TTC549 (cell line): ENCODE measurements around the gene ZDHHC14.
"Not testable (repeated sequence)": the region's sequence is repeated elsewhere in the genome, so short reads cannot be mapped to it uniquely, and the experiment has no call there.

Experiments used
- FAIRE-seq: peaks from 2 replicates; lab custom pipeline; 2012; peaks lifted over from hg19 to GRCh38; lab: Jason Lieb, UNC

The ZDHHC14 gene

DNA sequence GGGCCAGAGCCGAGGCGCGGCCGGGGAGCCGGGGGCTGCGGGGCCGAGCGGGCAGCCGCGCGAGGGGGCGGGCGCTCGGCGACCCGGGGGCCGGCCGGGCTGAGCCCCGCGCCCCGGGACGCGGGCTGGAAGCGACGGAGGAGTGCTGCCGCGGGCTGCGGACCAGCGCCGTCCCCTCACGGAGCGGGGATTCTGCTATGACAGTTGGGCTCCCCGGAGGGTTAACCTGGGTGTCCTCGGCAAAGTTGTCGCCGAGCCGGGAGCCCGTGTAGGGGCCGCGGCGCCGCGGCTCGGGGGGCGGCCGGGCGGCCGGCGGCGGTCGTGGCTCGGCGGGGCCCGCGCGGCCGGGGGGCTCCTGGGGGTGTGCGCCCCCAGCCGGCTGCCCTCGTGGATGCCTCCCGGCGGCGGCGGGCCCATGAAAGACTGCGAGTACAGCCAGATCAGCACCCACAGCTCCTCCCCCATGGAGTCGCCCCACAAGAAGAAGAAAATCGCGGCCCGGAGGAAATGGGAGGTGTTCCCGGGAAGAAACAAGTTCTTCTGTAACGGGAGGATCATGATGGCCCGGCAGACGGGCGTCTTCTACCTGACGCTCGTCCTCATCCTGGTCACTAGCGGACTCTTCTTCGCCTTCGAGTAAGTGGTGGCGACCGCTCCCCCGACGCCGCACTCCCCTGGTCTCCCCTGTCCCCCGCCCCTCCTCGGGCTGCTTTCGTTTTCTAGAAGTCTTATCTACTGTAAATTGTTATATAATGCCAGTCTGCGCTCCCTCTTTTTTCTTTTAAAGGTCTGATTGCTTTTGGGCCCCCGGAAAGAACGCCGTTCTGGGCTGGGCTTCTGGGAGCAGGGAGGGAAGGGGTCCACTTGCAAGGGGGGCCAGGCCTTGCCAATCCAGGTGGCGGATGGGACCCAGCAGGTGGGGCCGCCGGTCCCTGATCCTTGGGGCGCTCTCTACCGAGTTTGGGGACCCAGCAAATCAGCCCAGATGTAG is 936 bp downstream of the ZDHHC14 start:
- no peak for FAIRE-seq

DNA sequence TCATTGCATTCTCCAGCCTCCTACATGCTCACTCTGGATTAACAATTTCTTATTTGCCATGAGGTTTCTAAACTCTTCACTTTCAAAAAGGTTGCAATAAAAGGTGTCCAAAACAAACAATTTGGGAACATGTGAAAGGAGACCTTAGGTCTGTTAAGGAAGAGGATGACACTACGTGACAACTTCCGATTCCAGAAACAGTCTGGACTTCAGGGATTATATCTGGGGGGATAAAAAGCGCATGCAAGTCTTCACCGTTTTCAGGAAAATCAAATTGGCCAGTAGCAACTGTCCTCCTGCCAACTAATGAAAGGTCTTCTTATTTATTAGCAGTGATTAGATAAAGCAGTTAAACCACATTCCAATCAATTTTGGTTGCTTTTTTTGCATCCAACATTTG is 1.8 kb downstream of the ZDHHC14 start:
- FAIRE-seq: no peak

DNA sequence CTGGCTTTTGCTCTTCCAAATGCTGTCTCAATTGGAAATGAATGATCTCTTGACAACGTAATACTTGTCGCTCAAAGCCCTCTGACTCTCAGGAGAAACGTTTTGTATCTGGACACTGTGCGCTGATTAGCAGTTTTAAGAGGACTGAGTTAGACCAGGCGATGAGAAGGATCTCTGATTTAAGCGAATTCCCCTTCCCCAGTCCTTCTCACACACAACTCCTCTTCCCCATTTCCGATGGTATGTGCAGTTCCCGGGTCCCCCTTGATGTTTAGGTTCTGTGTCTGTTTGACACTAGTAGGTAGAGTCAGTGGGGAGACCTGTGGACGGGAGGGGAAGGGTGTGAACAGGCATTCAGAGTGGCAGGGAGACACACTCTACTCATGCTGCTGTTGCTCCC is 2.5 kb downstream of the ZDHHC14 start:
- FAIRE-seq: no peak

DNA sequence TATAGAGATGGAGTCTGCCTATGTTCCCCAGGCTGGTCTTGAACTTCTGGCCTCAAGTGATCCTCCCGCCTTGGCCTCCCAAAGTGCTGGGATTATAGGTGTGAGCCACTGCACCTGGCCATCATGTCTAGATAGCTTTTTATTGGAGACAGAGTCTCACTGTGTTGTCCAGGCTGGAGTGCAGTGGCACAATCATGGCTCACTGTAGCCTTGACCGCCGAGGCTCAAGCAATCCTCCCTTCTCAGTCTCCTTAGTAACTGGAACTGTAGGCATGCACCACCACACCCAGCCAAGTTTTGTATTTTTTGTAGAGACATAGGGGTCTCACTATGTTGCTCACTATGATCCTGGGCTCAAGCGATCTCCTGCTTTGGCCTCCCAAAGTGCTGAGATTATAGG is 4.0 kb downstream of the ZDHHC14 start:
- FAIRE-seq: not testable (repeated sequence)

DNA sequence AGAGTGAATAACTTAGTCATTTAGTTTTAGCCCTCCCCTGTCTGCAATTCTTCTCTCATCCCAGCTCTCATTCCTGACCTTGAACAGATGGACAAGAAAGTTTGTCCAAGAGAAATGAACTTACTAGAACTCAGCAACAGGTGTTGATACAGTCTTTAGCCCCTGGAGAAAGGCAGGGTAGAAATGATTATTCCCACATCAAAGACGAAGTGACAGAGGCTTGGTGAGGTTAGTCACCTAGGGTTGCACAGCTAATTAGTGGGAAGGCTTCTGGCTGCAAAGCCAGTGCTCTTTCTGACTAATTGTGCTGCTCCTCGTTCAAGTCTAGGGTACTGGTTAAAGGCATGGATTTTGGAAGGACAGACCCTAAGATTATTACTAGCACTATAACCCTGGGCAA is 4.5 kb downstream of the ZDHHC14 start:
- FAIRE-seq: no peak

DNA sequence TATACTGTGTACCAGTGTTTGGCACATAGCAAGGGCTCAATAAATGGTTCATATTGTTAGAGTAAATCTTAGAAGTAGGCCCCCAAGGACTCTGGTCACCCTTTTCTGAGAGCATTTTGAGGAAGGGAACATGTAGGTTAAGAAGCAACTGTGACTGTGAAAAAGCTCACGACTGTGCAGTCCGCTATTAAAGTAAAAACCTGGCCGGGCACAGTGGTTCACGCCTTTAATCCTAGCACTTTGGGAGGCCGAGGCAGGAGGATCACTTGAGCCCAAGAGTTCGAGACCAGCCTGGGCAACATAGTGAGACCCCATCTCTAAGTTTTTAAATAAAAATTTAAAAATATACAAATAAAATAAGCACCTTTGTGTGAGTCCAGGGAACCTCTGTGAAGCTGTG is 5.0 kb downstream of the ZDHHC14 start:
- no peak for FAIRE-seq

DNA sequence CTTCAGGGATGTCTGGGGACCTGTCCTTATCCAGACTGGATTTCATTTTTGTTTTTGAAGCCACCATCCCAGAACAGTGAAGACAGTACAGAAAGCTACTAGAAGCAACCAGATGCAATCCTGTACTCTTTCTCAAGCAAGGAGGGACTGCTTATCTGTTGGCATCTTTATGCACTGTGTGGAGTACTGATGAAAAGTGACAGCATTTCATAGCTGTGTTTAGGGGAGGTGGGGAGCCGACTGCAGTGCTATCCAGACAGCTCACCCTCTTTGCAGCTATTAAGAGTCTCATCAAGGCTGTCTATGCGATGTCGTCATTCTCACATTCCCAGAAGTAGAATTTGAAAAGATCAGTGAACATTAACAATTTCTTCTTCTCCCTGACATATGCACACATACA is 5.5 kb downstream of the ZDHHC14 start:
- FAIRE-seq: no peak

DNA sequence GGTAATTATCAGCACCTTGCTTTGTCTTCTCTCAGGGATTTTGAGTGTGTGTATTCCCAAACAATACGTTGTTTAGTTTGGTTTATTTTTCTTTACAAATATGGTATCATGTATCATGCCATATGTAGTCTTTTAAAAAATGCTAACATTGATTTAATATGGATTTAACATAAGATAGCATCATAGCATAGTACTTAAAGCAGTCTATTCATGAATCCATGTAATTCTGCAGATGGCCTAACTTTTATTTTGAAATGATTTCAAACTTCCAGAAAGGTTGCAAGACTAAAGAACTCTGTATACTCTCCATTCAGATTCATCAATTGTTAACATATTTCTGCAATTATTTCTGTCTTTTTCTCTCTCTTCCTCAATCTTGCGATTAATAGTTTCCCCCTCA is 7.9 kb downstream of the ZDHHC14 start:
- FAIRE-seq: no peak

DNA sequence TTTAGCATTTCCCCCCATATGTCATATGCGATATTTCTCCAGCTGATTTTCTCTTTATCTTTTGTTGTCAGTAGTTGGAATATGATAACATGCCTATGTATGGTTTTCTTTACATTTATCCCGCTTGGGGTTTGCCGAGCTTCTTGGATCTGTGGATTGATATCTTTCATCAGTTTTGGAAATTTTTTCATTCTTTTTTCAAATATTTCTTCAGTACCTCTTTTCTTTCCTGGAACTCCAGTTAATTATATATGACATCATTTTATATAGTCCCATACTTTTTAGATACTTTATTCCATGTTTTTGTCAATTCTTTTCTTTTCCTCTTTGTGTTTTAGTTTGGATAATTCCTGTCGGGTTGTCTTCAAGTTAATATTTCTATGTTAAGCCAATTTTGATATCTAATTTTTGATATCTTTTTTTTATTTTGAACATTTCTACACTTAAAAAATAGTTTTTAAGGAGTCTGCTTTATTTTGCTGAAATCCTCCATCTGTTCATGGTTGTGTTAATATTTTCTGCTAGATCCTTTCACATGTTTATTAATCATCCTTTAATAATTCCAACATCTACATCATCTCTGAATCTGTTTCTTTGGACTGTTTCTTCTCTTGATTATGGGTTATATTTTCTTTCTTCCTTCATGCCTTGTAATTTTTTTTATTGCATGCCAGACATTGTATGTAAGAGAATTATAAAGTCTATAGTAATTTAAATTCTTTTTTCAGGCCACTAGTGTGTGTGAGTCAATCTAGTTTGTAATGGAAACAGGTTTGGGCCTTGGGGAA is 9.5 kb downstream of the ZDHHC14 start:
- FAIRE-seq: peak; percentile 31

DNA sequence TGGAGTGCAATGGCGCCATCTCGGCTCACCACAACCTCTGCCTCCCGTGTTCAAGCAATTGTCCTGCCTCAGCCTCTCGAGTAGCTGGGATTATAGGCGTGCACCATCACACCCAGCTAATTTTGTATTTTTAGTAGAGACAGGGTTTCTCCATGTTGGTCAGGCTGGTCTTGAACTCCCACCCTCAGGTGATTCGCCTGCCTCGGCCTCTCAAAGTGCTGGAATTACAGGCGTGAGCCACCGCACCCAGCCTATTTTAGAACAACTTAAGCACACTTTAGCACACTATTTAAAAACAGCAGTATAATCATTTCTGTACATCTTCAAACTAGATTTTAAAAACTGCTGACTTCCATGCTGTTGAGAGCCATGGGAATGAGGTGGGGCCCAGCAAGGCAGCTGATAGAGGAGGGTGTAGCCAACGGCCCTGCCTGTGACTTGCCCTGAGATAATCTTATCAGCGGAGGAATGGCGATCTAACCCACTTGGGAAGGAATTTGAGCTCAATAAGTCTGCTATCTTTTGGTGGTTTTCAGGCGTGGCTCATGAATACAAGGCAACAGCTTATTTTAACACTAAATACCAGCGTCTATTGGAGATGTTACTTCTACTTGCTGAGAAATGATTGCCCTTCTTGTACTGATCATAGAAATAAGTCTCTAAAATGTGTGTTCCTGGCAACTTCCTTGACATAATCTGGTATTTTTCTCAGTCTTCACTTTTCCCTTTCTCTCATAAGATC is 12.1 kb downstream of the ZDHHC14 start:
- FAIRE-seq: no peak

DNA sequence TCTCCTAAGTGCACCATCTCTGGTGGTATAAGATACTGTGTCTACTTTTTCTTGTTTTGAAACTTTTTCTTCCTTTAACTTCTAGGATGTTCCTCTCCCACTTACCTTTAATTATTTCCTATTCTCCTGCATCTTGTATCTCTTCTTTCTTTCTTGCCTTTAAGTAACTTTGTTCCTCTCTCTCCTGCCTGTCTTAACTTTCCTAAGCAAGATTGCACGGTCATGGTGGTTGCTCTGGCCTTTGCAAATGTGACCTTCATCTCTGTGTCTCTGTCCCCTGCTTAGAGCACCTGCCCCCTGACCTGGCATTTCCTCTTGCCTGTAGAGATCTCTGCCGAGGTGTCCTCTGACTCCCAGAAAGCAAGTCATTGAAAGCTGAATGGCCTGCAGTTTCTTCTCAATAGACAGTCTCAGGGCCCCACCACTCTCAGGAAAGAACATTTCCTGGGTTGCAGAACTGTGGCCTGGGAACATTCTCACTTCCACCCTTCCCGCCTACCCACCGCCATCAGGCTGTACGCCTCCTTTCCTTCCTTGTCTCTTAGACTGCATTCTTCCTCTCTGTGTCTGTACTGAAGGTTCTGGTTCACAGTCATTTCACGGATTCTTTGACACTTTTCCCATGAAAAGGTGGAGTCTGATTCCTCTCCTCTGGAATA is 12.8 kb downstream of the ZDHHC14 start:
- no peak for FAIRE-seq

DNA sequence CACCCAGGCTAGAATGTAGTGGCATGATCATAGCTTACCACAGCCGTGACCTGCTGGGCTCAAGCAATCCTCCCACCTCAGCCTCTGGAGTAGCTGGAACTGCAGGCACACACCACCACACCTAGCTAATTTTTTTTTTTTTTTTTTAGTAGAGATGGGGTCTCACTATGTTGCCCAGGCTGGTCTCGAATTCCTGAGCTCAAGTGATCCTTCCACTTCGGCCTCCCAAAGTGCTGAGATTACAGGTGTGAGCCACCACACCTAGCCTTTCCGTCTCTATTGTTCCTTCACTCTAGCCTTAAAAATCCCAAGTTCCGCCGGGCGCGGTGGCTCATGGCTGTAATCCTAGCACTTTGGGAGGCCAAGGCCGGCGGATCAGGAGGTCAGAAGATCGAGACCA is 14.2 kb downstream of the ZDHHC14 start:
- FAIRE-seq: not testable (repeated sequence)

DNA sequence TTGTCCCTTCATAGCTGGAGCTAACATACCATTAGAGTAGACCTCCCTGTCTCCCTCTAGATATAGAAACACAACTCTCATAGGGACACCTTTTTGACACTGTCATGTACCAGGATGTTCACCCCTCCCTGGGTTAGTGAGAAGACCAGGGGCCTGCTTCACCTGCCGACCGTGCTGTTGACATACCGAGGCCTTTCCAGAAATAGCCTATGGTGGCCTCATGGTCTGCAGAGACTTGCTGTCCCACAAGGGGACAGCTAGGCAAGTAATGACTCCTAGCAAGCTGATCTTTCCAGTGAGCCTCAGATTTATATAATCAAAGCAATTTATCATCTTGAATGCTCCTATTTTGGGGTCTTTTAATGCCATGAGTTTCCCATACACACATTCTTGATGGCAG is 15.0 kb downstream of the ZDHHC14 start:
- FAIRE-seq: no peak

DNA sequence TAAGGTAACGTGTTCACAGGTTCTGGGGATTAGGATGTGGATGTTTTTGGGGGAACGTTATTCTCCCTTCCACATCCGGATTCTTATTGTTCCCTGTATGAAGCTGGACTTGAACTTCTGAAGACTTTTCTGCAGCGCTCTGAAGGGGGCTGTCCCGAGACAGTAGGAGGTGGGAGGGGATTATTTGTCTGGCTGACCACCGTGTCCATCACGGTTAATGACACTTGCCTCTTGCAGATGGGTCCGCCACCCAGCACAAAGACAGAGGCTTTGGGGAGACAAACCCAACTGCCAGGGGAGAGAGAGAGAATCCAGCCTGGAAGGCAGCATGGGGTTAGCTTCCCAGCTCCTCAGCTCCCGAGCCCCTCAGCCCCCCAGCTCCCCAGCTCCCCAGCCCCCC is 16.7 kb downstream of the ZDHHC14 start:
- no peak for FAIRE-seq

DNA sequence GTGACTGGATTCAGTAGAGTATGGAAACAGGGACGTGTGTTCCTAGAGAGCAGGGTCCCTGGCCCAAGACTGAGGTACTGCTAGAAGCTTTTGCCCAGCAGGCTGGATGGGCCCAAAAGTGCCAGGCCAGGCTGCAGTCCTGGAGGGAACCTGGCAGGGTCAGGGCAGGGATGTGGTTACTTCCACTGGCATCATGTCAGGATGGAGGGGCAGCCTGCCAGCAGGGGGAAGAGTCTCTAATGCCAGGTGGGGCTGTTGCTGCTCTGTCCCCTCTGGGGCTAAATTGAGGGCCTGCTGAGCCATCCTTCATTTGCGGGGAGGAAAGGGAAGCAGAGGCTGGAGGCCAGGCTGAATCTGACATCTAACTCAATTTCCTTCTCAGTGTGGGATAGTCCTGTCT is 17.2 kb downstream of the ZDHHC14 start:
- FAIRE-seq: no peak

DNA sequence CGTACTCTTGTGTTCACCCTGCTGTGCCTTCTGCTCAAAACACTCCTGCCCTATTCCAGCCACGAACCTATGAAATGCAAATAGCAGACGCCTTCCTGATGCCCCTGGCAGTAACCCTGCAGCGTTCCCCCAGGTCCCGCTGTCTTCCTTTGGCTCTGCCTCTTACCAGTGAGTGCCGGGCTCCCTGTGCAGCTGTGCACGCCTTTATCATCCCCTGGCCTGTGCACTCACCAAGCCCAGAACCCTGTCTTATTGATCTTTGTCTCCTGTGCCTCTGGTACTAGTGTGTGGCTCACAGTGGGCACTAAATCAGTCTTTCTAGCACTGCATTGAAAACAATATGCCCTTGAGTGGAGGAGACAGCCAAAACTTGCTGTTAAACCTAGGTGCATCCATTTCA is 19.7 kb downstream of the ZDHHC14 start:
- no peak for FAIRE-seq

DNA sequence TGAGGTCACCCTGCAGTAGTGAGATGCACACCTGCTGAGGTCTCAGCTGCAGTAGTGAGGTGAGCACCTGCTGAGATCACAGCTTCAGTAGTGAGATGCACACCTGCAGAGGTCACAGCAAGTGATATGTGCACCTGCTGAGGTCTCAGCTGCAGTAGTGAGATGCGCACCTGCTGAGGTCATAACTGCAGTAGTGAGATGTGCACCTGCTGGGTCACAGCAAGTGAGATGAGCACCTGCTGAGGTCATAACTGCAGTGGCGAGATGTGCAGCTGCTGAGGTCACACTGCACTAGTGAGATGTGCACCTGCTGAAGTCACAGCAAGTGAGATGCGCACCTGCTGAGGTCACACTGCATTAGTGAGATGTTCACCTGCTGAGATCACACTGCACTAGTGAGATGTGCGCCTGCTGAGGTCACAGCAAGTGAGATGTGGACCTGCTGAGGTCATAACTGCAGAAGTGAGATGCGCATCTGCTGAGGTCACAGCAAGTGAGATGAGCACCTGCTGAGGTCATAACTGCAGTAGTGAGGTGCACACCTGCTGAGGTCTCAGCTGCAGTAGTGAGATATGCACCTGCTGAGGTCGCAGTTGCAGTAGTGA is 20.8 kb downstream of the ZDHHC14 start:
- no peak for FAIRE-seq

DNA sequence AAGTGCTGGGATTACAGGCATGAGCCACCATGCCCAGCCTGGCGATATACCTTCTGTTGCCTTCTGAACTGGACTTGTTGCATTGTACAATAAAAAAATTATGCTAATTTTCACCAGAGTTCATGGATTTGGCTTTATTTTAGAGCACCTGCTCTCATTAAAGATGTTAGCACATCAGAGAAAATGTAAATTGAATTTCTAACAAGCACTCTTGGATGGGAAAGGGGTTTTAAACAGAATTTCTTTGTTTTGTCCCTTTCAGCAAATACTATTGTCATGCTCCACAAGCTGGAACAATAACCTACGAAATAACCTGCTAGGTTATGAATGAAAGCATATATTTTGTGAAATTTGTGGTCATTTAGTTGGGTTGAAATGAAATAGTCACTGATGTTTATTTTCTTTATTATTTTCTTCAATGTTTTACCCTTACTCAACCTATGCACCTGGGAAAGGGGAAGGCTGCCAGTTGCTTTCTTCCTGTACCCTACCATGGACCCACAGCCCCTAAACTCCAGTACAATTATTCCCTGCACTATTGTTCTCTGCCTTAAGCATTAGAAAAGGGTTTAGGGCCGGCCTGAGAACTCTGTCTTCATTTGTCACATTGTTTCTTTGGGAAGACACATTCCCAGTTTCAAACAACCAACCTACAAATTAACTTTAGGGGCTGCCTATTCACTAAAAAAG is 22.2 kb downstream of the ZDHHC14 start:
- FAIRE-seq: no peak

DNA sequence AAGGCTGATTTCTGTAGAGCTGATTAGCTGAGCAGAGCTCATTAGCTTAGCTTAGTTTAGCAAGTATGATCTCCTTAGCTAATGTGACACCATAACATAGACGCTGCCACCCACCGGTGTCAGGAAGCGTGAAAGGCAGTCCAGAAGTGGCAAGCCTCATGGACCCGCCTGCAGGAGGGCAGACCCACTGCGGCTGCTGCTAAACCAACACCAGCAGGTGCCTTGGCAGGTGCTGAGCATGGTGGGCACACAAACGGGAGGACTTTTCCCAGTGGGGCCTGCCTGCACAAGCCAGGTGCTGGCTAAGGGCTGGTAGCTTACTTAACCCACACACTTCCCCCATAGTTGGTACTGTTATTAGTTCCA is 22.7 kb downstream of the ZDHHC14 start:
- no peak for FAIRE-seq

DNA sequence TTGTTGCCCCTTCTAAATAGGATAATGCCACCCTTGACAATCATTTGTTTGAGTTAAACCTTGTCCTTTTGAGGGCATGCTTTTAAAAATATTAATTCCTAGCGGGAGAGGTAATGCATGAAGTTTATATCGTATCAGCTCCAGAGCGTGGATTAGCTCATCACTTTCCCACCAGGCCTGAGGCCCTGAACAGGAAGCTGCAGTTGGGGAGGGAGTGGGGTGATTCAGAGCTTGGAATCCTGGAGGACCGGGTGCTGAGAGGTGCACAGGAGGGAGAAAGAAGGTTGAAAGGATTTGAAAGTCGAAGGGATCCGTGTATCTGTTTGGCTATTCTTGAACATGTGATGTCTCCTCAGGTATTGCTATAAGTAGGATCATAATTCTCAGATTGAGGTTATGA is 25.0 kb downstream of the ZDHHC14 start:
- no peak for FAIRE-seq

DNA sequence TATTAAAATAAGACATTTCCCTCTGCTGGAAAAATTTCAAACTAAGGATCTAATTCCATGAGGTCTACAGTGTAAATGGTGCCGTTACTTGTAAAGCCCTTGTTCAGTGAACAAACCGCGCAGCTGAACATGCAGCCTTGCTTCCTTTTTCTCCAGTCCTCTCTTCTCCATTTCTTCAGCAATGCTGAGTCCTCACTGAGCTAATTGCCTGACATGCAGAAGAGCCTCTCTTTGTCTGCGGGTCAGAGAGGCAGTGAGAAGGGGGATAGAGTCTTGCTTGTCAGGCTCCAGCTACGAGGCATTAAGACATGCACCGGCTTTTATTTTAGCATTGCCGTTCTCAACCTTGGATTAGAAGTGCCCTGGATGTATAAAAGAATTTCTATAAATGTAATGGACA is 25.7 kb downstream of the ZDHHC14 start:
- no peak for FAIRE-seq
